IMR-90 (cell line): ENCODE results near the gene MBOAT2. TPM values are rescaled to one million over a fixed set of nuclear protein-coding genes. Genes with fewer than 3 reads are reported as not detected.
A peak's percentile ranks its signal among the peaks of the same experiment; 100 is the strongest.

Source experiments
- ATAC-seq: fragments of 200-7000 bp; cut with Tn5 transposase; 2 replicates; pipeline ENCODE4 v1.9.1; 2020; ENCODE audit warnings: low read depth, mild to moderate bottlenecking, moderate library complexity
- BruUV-seq: library from RNA; stranded (reverse); fragments of 400-500 nt; replicated peaks from 2 replicates; lab custom pipeline; 2021; lab: Mats Ljungman, UMichigan
- CTCF ChIA-PET: fragments of 300-600 bp; formaldehyde crosslinking; extraction: SDS; loops from one replicate; lab custom pipeline; 2021; ENCODE audit warnings: antibody characterized with exemption; lab: Yijun Ruan, JAX
- POLR2A ChIA-PET: fragments of 300-600 bp; sonication (Branson Sonifier 250); formaldehyde crosslinking; loops from one replicate; lab custom pipeline; 2022; ENCODE audit warnings: antibody characterized with exemption; ENCODE audit not compliant: unreplicated experiment; lab: Charles Lee
- DNase-seq: peaks from one replicate; pipeline ENCODE4 v3.0.0; 2013
- H2AFZ ChIP-seq: replicated peaks from 2 replicates; pipeline ENCODE3; 2013; ENCODE audit warnings: low read length, mild to moderate bottlenecking; ENCODE audit not compliant: poor library complexity
- H2AK5ac ChIP-seq: 2 replicates; pipeline ENCODE4 v1.6.1; 2013; ENCODE audit warnings: low read depth, low read length, inconsistent platforms
- H2AK9ac ChIP-seq: replicated peaks from 2 replicates; pipeline ENCODE3; 2013; ENCODE audit warnings: mild to moderate bottlenecking, low read depth, low read length, moderate library complexity; ENCODE audit not compliant: poor library complexity
- H2BK120ac ChIP-seq: 2 replicates; pipeline ENCODE4 v1.6.1; 2013; ENCODE audit warnings: low read depth, low read length, inconsistent platforms
- H2BK15ac ChIP-seq: 3 replicates; pipeline ENCODE4 v1.6.1; 2013; ENCODE audit warnings: low read depth, low read length, inconsistent platforms
- H2BK20ac ChIP-seq: 2 replicates; pipeline ENCODE4 v1.6.1; 2013; ENCODE audit warnings: low read depth, mild to moderate bottlenecking, inconsistent platforms, low read length, moderate library complexity
- H2BK5ac ChIP-seq: 2 replicates; pipeline ENCODE4 v1.6.1; 2013; ENCODE audit warnings: mild to moderate bottlenecking, low read depth, low read length, inconsistent platforms; ENCODE audit not compliant: poor library complexity, severe bottlenecking
- H3K14ac ChIP-seq: replicated peaks from 2 replicates; pipeline ENCODE4 v1.6.1; 2013; ENCODE audit warnings: low read depth, low read length, inconsistent platforms
- H3K18ac ChIP-seq: 2 replicates; pipeline ENCODE4 v1.6.1; 2013; ENCODE audit warnings: low read depth, low read length, control low read depth
- H3K23ac ChIP-seq: 2 replicates; pipeline ENCODE4 v1.6.1; 2013; ENCODE audit warnings: low read depth, low read length, inconsistent platforms
- H3K27ac ChIP-seq: 2 replicates; pipeline ENCODE4 v1.5.1; 2013; ENCODE audit warnings: mild to moderate bottlenecking, control low read depth, low read length; ENCODE audit not compliant: insufficient read depth
- H3K27me3 ChIP-seq: 2 replicates; pipeline ENCODE4 v1.6.1; 2013; ENCODE audit warnings: low read length; ENCODE audit not compliant: control insufficient read depth, insufficient read depth
- H3K36me3 ChIP-seq: 2 replicates; pipeline ENCODE4 v1.6.1; 2013; ENCODE audit warnings: low read length, mixed read lengths; ENCODE audit not compliant: control insufficient read depth, insufficient read depth
- H3K4ac ChIP-seq: 2 replicates; pipeline ENCODE4 v1.6.1; 2013; ENCODE audit warnings: low read depth, low read length, inconsistent platforms
- H3K4me1 ChIP-seq: 2 replicates; pipeline ENCODE4 v1.6.1; 2013; ENCODE audit warnings: low read length, mixed read lengths; ENCODE audit not compliant: control insufficient read depth, insufficient read depth
- H3K4me2 ChIP-seq: 2 replicates; pipeline ENCODE4 v1.6.1; 2013; ENCODE audit warnings: low read depth, mild to moderate bottlenecking, control low read depth, low read length, moderate library complexity
- H3K4me3 ChIP-seq: 2 replicates; pipeline ENCODE4 v1.5.1; 2013; ENCODE audit warnings: low read depth, mild to moderate bottlenecking, control low read depth, low read length, moderate library complexity; ENCODE audit not compliant: insufficient read depth
- H3K56ac ChIP-seq: 2 replicates; pipeline ENCODE4 v1.6.1; 2013; ENCODE audit warnings: low read length, inconsistent platforms; ENCODE audit not compliant: insufficient read depth; ENCODE audit errors: extremely low read depth
- H3K79me1 ChIP-seq, 2 experiments: 2 replicates each; pipeline ENCODE4 v1.6.1; 2013; ENCODE audit warnings: low read length in 2 of 2, inconsistent platforms in 1 of 2, low read depth in 1 of 2
- H3K9ac ChIP-seq: 2 replicates; pipeline ENCODE4 v1.6.1; 2013; ENCODE audit warnings: low read depth, low read length, control low read depth
- H3K9me1 ChIP-seq: 2 replicates; pipeline ENCODE4 v1.6.1; 2013; ENCODE audit warnings: low read length, inconsistent platforms; ENCODE audit not compliant: insufficient read depth
- H3K9me3 ChIP-seq: 2 replicates; pipeline ENCODE4 v1.6.1; 2013; ENCODE audit warnings: low read length; ENCODE audit not compliant: control insufficient read depth, insufficient read depth
- H4K20me1 ChIP-seq: 2 replicates; pipeline ENCODE4 v1.6.1; 2013; ENCODE audit warnings: low read length, inconsistent platforms; ENCODE audit not compliant: insufficient read depth
- H4K5ac ChIP-seq: 2 replicates; pipeline ENCODE4 v1.6.1; 2013; ENCODE audit warnings: mild to moderate bottlenecking, low read depth, low read length, control low read depth
- H4K8ac ChIP-seq, 2 experiments: 2 replicates each; pipeline ENCODE4 v1.6.1; 2013; ENCODE audit warnings: low read depth in 2 of 2, low read length in 2 of 2, control low read depth in 1 of 2, inconsistent platforms in 1 of 2
- H4K91ac ChIP-seq: 2 replicates; pipeline ENCODE4 v1.6.1; 2013; ENCODE audit warnings: low read depth, low read length, inconsistent platforms; ENCODE audit not compliant: insufficient read depth
- CEBPB ChIP-seq: IDR thresholded peaks from 2 replicates; pipeline ENCODE4 v1.6.1; 2012; ENCODE audit warnings: low read depth, low read length, improper control_type of control experiment
- NFE2L2 ChIP-seq: fragments of 150-350 bp; IDR thresholded peaks from 2 replicates; pipeline ENCODE4 v1.6.1; 2016; ENCODE audit warnings: low read depth, mild to moderate bottlenecking, low read length
- RCOR1 ChIP-seq: IDR thresholded peaks from 2 replicates; pipeline ENCODE4 v1.6.1; 2012; ENCODE audit warnings: mild to moderate bottlenecking, low read length, improper control_type of control experiment; ENCODE audit not compliant: insufficient replicate concordance
- WGBS, 2 experiments: methylation state at CpG; one replicate each; pipeline versions ENCODE4 v1.1.5 to v1.1.7; 2013; ENCODE audit warnings: missing lambda C conversion rate in 2 of 2; ENCODE audit not compliant: insufficient read length in 1 of 2; ENCODE audit errors: extremely low coverage in 2 of 2; 5-methylcytosine and 5-hydroxymethylcytosine counted together
- dilution Hi-C: fragments of 300-500 bp; cut with HindIII; formaldehyde crosslinking; loops from one replicate; pipeline ENCODE4 v1.14.3; 2018; ENCODE audit warnings: low sequenced_read_pairs; ENCODE audit not compliant: unreplicated experiment
- in situ Hi-C: fragments of 300-500 bp; cut with MboI; formaldehyde crosslinking; loops from 3 replicates; pipeline ENCODE4 v1.14.3; 2019; ENCODE audit warnings: low sequenced_read_pairs, inconsistent platforms, mixed read lengths
- intact Hi-C: fragments of 100-400 bp; cut with micrococcal nuclease; formaldehyde crosslinking; loops from 2 replicates; pipeline ENCODE4 v1.10.0; 2022
- polyA plus RNA-seq, 3 experiments: library from polyadenylated mRNA; depleted of rRNA; stranded (reverse); fragments of >200 nt; gene quantifications; 2 replicates each; pipeline ENCODE4 v1.2.3, GENCODE V29; 2012; ENCODE audit warnings: low replicate concordance in 1 of 3
- total RNA-seq: library from RNA; depleted of rRNA; stranded (reverse); fragments of >200 nt; gene quantifications from 2 replicates; pipeline ENCODE4 v1.2.3, GENCODE V29; 2012

The MBOAT2 gene
- total and polyA plus RNA-seq, 2 of the 4 experiments (the other 2 are of a cell fraction): 33.9 to 102 TPM

GRCh38 chr2:8822218-8822617, 181.3 kb downstream of the MBOAT2 start:
- DNase-seq: peak; percentile 33
- intact Hi-C loops: no loop called here
- Histone ChIP-seq H3K9me1 (peaks cover 5% of the 10 kb centered on the region; the same call in 1 of the 2 replicates), H4K8ac (no peak overlapping the region), H4K91ac (no peak overlapping the region), H3K4me2 (no peak overlapping the region), H3K14ac (no peak overlapping the region), H3K27ac (no peak overlapping the region), H3K27me3 (no peaks in the 10 kb centered on the region), H3K9me3 (no peaks in the 10 kb centered on the region), H4K5ac (no peak overlapping the region), H2AFZ (no peak overlapping the region), H2AK5ac (no peak overlapping the region), H3K4me3 (no peak overlapping the region), H2BK5ac (no peak overlapping the region), H3K23ac (no peak overlapping the region), H2BK15ac (no peak overlapping the region), H3K36me3 (peaks cover 7% of the 10 kb centered on the region; the same call in 1 of the 2 replicates), H3K9ac (no peak overlapping the region), H2AK9ac (no peak overlapping the region), H3K4ac (no peak overlapping the region), H2BK120ac (no peak overlapping the region), H2BK20ac (no peak overlapping the region), H4K20me1 (peaks cover 8% of the 10 kb centered on the region; the same call in 1 of the 2 replicates), H3K4me1 (peaks cover 4% of the 10 kb centered on the region), H3K79me1 (peaks cover 6 to 23% of the 10 kb centered on the region in 2 experiments; a peak in 3 of 4 replicates), H3K56ac (no peak overlapping the region), H3K18ac (no peak overlapping the region)
- no CpG with 5 or more reads among the region's 4 CpGs for WGBS, 2 experiments
- peak; percentile 13; the same call in 1 of the 2 replicates for ATAC-seq
- no peak for TF ChIP-seq RCOR1
- TF ChIP-seq NFE2L2: no peak
- peak; percentile 33; the same call in 1 of the 2 replicates for TF ChIP-seq CEBPB
- CTCF ChIA-PET: no interaction called here
- in situ Hi-C loops: no loop called here
- POLR2A ChIA-PET: no interaction called here
- dilution Hi-C loops: no loop called here
- no TSS peak for BruUV-seq
